HS-5 (cell line): ENCODE results near the gene STAB1.
A peak's percentile ranks its signal among the peaks of the same experiment; 100 is the strongest.

Experiments used
- DNase-seq: peaks from one replicate; pipeline ENCODE4 v3.0.0-alpha.2; 2012; ENCODE audit warnings: low read depth

STAB1 gene

GRCh38 chr3:52504977-52505376 lies 9.8 kb downstream of the STAB1 start:
- no peak for DNase-seq

GRCh38 chr3:52506266-52506966 lies 11.3 kb downstream of the STAB1 start:
- DNase-seq = no peak

- peak; percentile 19 for DNase-seq
Measured at GRCh38 chr3:52507359-52507758, 12.2 kb downstream of the STAB1 start.

- no peak for DNase-seq
Measured at GRCh38 chr3:52509753-52510328, 14.7 kb downstream of the STAB1 start.

- DNase-seq = no peak
Measured at GRCh38 chr3:52511509-52511908, 16.4 kb downstream of the STAB1 start.

- DNase-seq = no peak
Measured at GRCh38 chr3:52512105-52512504, 17.0 kb downstream of the STAB1 start.

GRCh38 chr3:52512727-52513126 lies 17.6 kb downstream of the STAB1 start:
- no peak for DNase-seq

- no peak for DNase-seq
Measured at GRCh38 chr3:52513281-52513680, 18.1 kb downstream of the STAB1 start.

GRCh38 chr3:52514576-52514975 lies 19.4 kb downstream of the STAB1 start:
- DNase-seq = no peak

GRCh38 chr3:52515192-52515591 lies 20.1 kb downstream of the STAB1 start:
- no peak for DNase-seq

GRCh38 chr3:52516509-52517195 lies 21.5 kb downstream of the STAB1 start:
- no peak for DNase-seq

GRCh38 chr3:52517796-52518722 lies 22.9 kb downstream of the STAB1 start:
- no peak for DNase-seq

- no peak for DNase-seq
Measured at GRCh38 chr3:52518723-52519444, 23.7 kb downstream of the STAB1 start.

GRCh38 chr3:52519445-52520140 lies 24.5 kb downstream of the STAB1 start:
- DNase-seq = no peak

- no peak for DNase-seq
Measured at GRCh38 chr3:52520141-52520667, 25.1 kb downstream of the STAB1 start.

GRCh38 chr3:52520716-52521487 lies 25.8 kb downstream of the STAB1 start:
- no peak for DNase-seq

GRCh38 chr3:52521488-52521824 lies 26.3 kb downstream of the STAB1 start:
- no peak for DNase-seq

GRCh38 chr3:52521881-52522650 lies 26.9 kb downstream of the STAB1 start:
- DNase-seq = no peak

- DNase-seq = no peak
Measured at GRCh38 chr3:52522651-52523251, 27.6 kb downstream of the STAB1 start.
